Uterus (tissue), 2 donors: Measurements from ENCODE around the gene ISG15.
"Not testable (repeated sequence)": the region's sequence is repeated elsewhere in the genome, so short reads cannot be mapped to it uniquely, and the experiment has no call there.

Experiments used
- CTCF ChIP-seq, 4 experiments: fragments of 200-600 bp in 2 of 4; fragments of 450-650 bp in 2 of 4; sonication (generic) in 2 of 4; IDR thresholded peaks; one replicate each; pipeline ENCODE4 v1.5.1; 2016 to 2019; ENCODE audit warnings: antibody characterized with exemption in 4 of 4, mild to moderate bottlenecking in 2 of 4, moderate library complexity in 1 of 4
- POLR2A ChIP-seq, 2 donors: fragments of 450-650 bp; IDR thresholded peaks; one replicate each; pipeline ENCODE4 v1.6.1; 2016; ENCODE audit warnings: antibody characterized with exemption in 2 of 2, mild to moderate bottlenecking in 1 of 2, moderate library complexity in 1 of 2

DNA sequence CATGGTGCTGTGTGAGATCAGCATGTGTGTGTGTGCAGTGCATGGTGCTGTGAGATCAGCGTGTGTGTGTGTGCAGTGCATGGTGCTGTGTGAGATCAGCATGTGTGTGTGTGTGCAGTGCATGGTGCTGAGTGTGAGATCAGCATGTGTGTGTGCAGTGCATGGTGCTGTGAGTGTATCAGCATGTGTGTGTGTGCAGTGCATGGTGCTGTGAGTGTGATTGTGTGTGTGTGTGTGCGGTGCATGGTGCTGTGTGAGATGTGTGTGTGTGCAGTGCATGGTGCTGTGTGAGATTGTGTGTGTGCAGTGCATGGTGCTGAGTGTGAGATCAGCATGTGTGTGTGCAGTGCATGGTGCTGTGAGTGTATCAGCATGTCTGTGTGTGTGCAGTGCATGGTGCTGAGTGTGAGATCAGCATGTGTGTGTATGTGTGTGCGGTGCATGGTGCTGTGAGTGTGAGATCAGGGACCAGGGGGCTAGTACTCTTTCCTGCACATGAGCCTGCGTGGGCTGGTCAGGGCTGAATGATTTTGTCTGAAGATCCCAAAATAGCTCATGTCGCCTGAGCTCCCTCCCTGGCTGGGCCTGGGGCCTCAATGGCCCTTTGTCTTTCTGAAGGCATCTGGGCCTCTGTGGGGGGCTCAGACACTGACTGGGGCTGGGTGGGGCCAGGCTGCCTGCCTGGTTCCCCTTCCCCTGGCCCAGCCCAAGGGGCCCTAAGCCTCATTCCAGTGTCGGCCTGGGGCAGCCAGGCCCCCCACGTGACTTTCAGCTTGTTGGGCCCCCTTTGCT, 17.8 kb downstream of the ISG15 start:
- not testable (repeated sequence) for TF ChIP-seq POLR2A, CTCF (IDR thresholded peaks at IDR 0.05)
